Measurements from ENCODE around the gene FAM186B. TPM values are rescaled to one million over a fixed set of nuclear protein-coding genes. Genes with fewer than 3 reads are reported as not detected.

Gene FAM186B
- total RNA-seq, 1 donor from 2014 or later = 0.57 TPM

DNA sequence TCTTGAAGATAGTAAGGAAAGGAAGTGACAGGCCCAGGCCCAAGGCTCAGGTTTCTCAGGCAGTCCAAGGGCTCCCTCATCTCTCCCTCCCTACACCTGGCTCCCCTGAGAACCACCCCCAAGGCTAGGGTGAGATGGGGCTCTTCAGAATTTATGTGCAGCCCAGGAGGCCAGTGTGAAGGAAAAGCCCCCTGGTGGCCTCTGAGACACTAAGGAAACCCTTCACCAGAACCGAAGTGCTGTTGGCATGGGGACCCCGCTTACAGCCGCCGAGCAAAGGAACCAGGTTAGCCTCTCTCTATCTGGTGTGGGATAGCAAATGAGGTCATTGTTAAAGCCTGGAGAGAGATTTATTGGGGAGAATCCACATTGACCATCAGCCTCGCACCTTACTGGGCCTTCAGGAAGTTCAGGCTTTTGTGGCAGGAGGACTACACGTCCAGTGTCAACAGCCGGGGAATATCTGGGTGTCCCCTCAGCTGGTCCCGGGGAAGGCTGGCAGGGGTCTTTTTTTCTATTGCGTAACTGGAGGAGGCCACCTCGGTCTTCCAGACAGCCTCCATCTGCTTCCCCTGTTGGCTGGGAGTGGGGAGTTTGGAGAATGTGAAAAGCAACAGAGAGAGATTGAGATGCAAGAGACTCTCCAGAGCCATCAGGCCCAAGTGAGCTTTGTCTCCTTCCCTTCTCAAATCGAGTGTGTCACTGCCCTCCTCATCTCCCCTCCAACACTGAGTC lies 18.1 kb downstream of the FAM186B start:
- Histone ChIP-seq H3K9ac (ENCODE audit: low read length) (no peak overlapping the region), H3K4me1 (ENCODE audit: insufficient read depth, low read length) (no peaks in the 10 kb centered on the region), H4K20me1 (ENCODE audit: insufficient read depth, low read length) (peaks cover 10% of the 10 kb centered on the region), H3K27me3 (ENCODE audit: insufficient read depth, low read length) (no peaks in the 10 kb centered on the region), H2AFZ (ENCODE audit: low read depth, low read length) (no peak overlapping the region), H3K79me2 (ENCODE audit: insufficient read depth, low read length) (peaks cover 3% of the 10 kb centered on the region), H3K4me2 (ENCODE audit: low read length) (no peak overlapping the region), H3K36me3 (ENCODE audit: insufficient read depth, low read length) (peaks cover 3% of the 10 kb centered on the region), H3K9me3 (ENCODE audit: insufficient read depth, low read depth, low read length) (no peaks in the 10 kb centered on the region), H3K4me3 (ENCODE audit: insufficient read depth, low read depth, low read length) (no peak overlapping the region), H3K27ac (ENCODE audit: low read depth, low read length) (no peak overlapping the region)
- FAIRE-seq (no peak), DNase-seq (ENCODE audit: low read depth) (no peak)
- Mint-ChIP-seq H3K9me3 (ENCODE audit: unreplicated experiment) (peaks cover 4% of the 10 kb centered on the region), H3K27ac (ENCODE audit: unreplicated experiment) (no peak overlapping the region), H3K4me3 (ENCODE audit: unreplicated experiment) (no peak overlapping the region), H3K4me1 (ENCODE audit: low read depth, unreplicated experiment) (peaks cover 5% of the 10 kb centered on the region), H3K27me3 (ENCODE audit: low read depth, unreplicated experiment) (no peaks in the 10 kb centered on the region), H3K36me3 (ENCODE audit: low read depth, unreplicated experiment) (peaks cover 25% of the 10 kb centered on the region)
- no peak for TF ChIP-seq EZH2 (IDR thresholded peaks at IDR 0.05; ENCODE audit: insufficient read depth, low read length)
- TF ChIP-seq, protein P1, sequence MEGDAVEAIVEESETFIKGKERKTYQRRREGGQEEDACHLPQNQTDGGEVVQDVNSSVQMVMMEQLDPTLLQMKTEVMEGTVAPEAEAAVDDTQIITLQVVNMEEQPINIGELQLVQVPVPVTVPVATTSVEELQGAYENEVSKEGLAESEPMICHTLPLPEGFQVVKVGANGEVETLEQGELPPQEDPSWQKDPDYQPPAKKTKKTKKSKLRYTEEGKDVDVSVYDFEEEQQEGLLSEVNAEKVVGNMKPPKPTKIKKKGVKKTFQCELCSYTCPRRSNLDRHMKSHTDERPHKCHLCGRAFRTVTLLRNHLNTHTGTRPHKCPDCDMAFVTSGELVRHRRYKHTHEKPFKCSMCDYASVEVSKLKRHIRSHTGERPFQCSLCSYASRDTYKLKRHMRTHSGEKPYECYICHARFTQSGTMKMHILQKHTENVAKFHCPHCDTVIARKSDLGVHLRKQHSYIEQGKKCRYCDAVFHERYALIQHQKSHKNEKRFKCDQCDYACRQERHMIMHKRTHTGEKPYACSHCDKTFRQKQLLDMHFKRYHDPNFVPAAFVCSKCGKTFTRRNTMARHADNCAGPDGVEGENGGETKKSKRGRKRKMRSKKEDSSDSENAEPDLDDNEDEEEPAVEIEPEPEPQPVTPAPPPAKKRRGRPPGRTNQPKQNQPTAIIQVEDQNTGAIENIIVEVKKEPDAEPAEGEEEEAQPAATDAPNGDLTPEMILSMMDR (IDR thresholded peaks at IDR 0.05; ENCODE audit: insufficient read depth, low read depth, low read length) = no peak

DNA sequence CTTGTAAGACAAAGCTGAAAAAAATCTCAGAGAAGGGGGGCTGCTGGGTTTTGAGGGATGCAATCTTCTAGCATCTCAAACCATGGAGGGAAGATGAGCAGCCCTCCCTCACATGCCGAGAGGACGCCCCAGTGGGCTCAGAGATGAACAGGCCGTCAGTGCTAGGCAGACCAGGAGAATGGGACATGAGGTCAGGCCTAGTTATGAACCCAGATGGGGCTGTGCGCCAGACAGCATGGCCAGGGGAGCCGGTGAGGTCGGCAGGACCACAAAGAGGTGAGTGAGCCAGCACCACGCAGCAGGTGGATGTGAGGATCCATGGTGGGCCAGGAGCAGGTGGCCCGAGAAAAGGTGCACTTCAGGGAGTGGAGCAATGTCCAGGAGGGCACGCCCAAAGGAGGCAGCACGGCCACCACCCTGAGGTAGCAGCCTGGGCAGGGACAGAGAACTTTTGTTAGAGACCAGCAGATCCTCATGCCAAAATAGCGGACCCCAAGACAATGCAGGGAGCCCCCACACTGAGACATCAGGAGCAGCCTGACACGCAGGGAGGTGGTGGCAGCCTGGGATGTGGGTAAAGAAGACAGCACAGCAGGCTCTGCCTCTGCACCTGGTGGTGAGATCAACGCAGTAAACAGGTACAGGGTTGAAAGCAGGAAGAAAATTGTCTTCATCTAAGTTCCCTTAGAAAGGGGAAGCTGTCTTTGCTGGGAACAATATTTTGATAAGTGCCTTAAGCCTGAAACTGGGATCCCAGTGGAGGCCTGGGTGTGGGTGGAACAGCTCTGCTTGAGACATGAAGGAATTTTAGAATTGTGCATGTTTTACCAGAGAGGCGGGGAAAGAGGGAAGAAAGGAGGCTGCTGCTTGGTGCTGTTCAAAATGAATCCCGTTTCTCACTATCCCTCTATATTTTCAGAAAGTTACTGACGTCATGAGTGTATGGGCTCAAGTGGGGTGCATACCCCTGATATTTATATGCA lies 19.7 kb downstream of the FAM186B start:
- no peaks in the 10 kb centered on the region for H3K9me3 Mint-ChIP-seq (ENCODE audit: unreplicated experiment)
- H3K79me2 ChIP-seq (ENCODE audit: insufficient read depth, low read length) = peaks cover 6% of the 10 kb centered on the region
- DNase-seq (ENCODE audit: low read depth) = no peak
- H3K4me1 Mint-ChIP-seq (ENCODE audit: low read depth, unreplicated experiment) = peaks cover 11% of the 10 kb centered on the region
- H3K4me3 Mint-ChIP-seq (ENCODE audit: unreplicated experiment) = no peak overlapping the region
- H3K4me1 ChIP-seq (ENCODE audit: insufficient read depth, low read length) = peaks cover 1% of the 10 kb centered on the region
- no peak for FAIRE-seq
- H3K4me2 ChIP-seq (ENCODE audit: low read length) = no peak overlapping the region
- peaks cover 3% of the 10 kb centered on the region for H3K36me3 ChIP-seq (ENCODE audit: insufficient read depth, low read length)
- H3K27me3 Mint-ChIP-seq (ENCODE audit: low read depth, unreplicated experiment) = no peaks in the 10 kb centered on the region
- H3K9me3 ChIP-seq (ENCODE audit: insufficient read depth, low read depth, low read length) = no peaks in the 10 kb centered on the region
- H4K20me1 ChIP-seq (ENCODE audit: insufficient read depth, low read length) = peaks cover 23% of the 10 kb centered on the region
- TF ChIP-seq, protein P1 (IDR thresholded peaks at IDR 0.05; ENCODE audit: insufficient read depth, low read depth, low read length) = no peak
- TF ChIP-seq EZH2 (IDR thresholded peaks at IDR 0.05; ENCODE audit: insufficient read depth, low read length) = no peak
- no peaks in the 10 kb centered on the region for H3K27me3 ChIP-seq (ENCODE audit: insufficient read depth, low read length)
- H3K36me3 Mint-ChIP-seq (ENCODE audit: low read depth, unreplicated experiment) = peaks cover 19% of the 10 kb centered on the region
- H2AFZ ChIP-seq (ENCODE audit: low read depth, low read length) = no peak overlapping the region
- H3K9ac ChIP-seq (ENCODE audit: low read length) = no peak overlapping the region
- no peak overlapping the region for H3K27ac Mint-ChIP-seq (ENCODE audit: unreplicated experiment)
- no peak overlapping the region for H3K27ac ChIP-seq (ENCODE audit: low read depth, low read length)
- no peak overlapping the region for H3K4me3 ChIP-seq (ENCODE audit: insufficient read depth, low read depth, low read length)
